HEK293 (cell line): ENCODE results near the gene TRAPPC6A.

Experiments
- ZFP69B ChIP-seq: fragments of 450-650 bp; formaldehyde crosslinking; IDR thresholded peaks from 2 replicates; pipeline ENCODE4 v1.5.1; 2016; ENCODE audit warnings: missing biosample characterization, missing genetic modification characterization
- TF ChIP-seq, protein P1 (sequence below): sonication (generic); formaldehyde crosslinking; IDR thresholded peaks from 2 replicates; pipeline ENCODE4 v1.8.1; 2022; ENCODE audit warnings: mild to moderate bottlenecking, moderate library complexity, missing genetic modification reagents

DNA sequence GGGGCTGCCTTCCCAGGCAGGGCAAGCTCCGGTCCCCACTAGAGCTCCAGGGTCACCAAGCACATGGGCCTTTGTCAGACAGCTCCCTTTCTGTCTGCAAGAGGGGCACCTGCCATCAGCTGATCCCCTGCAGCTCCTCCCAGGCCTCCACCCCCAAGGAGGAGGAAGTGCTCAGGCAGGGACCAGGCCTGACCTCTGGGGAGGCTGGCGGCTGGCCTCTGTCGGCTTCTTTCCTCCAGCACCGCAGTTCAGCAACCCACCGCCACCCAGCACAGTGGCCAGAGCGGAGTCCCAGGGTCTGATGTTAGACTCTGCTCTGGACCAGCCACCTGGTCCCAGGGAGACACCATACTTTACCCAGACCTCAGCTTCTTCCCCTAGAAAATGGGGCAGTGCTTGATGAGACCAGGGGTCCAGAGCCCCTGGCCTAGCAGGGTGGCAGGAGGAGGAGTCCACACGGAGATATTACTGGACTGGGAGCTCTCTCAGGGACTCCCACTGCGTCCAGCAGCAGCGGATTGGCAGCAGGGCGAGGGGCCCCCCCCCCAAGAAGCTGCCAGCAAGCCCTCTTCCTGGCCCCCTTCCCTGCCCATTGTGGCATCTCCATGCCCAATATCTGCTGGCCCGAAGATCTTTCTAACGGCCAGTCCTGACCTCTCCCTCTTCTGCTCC is 41.4 kb downstream of the TRAPPC6A start:
- no peak for TF ChIP-seq ZFP69B (tag by site-specific recombination)
- TF ChIP-seq, protein P1, sequence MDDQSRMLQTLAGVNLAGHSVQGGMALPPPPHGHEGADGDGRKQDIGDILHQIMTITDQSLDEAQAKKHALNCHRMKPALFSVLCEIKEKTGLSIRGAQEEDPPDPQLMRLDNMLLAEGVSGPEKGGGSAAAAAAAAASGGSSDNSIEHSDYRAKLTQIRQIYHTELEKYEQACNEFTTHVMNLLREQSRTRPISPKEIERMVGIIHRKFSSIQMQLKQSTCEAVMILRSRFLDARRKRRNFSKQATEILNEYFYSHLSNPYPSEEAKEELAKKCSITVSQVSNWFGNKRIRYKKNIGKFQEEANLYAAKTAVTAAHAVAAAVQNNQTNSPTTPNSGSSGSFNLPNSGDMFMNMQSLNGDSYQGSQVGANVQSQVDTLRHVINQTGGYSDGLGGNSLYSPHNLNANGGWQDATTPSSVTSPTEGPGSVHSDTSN (CRISPR knock-in tag): no peak
